Measurements from ENCODE around the gene ABLIM2.

Gene ABLIM2

GRCh38 chr4:8103421-8104390 lies 54.9 kb downstream of the ABLIM2 start:
- no peak for DNase-seq (ENCODE audit: low read depth in 2 of 2)

- DNase-seq (ENCODE audit: low read depth in 2 of 2) = no peak
Observed at GRCh38 chr4:8102831-8103230, 55.8 kb downstream of the ABLIM2 start.

GRCh38 chr4:8102076-8102355 lies 56.6 kb downstream of the ABLIM2 start:
- no peak for DNase-seq (ENCODE audit: low read depth in 2 of 2)

- no peak for DNase-seq (ENCODE audit: low read depth in 2 of 2)
Observed at GRCh38 chr4:8101213-8102075, 57.2 kb downstream of the ABLIM2 start.

GRCh38 chr4:8099981-8100464 lies 58.6 kb downstream of the ABLIM2 start:
- DNase-seq (ENCODE audit: low read depth in 2 of 2) = no peak

- DNase-seq (ENCODE audit: low read depth in 2 of 2) = no peak
Observed at GRCh38 chr4:8098506-8098905, 60.1 kb downstream of the ABLIM2 start.

GRCh38 chr4:8097721-8098345 lies 60.8 kb downstream of the ABLIM2 start:
- DNase-seq (ENCODE audit: low read depth in 2 of 2) = no peak

- no peak for DNase-seq (ENCODE audit: low read depth in 2 of 2)
Observed at GRCh38 chr4:8097141-8097541, 61.5 kb downstream of the ABLIM2 start.

GRCh38 chr4:8096690-8097061 lies 61.9 kb downstream of the ABLIM2 start:
- no peak for DNase-seq (ENCODE audit: low read depth in 2 of 2)

GRCh38 chr4:8095956-8096689 lies 62.5 kb downstream of the ABLIM2 start:
- no peak for DNase-seq (ENCODE audit: low read depth in 2 of 2)

- no peak for DNase-seq (ENCODE audit: low read depth in 2 of 2)
Observed at GRCh38 chr4:8093587-8094274, 64.9 kb downstream of the ABLIM2 start.

- no peak for DNase-seq (ENCODE audit: low read depth in 2 of 2)
Observed at GRCh38 chr4:8092282-8092681, 66.3 kb downstream of the ABLIM2 start.

- no peak for DNase-seq (ENCODE audit: low read depth in 2 of 2)
Observed at GRCh38 chr4:8090744-8091301, 67.8 kb downstream of the ABLIM2 start.

- no peak for DNase-seq (ENCODE audit: low read depth in 2 of 2)
Observed at GRCh38 chr4:8090312-8090711, 68.3 kb downstream of the ABLIM2 start.

GRCh38 chr4:8089862-8090261 lies 68.8 kb downstream of the ABLIM2 start:
- no peak for DNase-seq (ENCODE audit: low read depth in 2 of 2)

- DNase-seq (ENCODE audit: low read depth in 2 of 2) = no peak
Observed at GRCh38 chr4:8088966-8089491, 69.6 kb downstream of the ABLIM2 start.

GRCh38 chr4:8087921-8088495 lies 70.6 kb downstream of the ABLIM2 start:
- DNase-seq (ENCODE audit: low read depth in 2 of 2) = no peak

GRCh38 chr4:8086783-8087445 lies 71.7 kb downstream of the ABLIM2 start:
- no peak for DNase-seq (ENCODE audit: low read depth in 2 of 2)

- DNase-seq (ENCODE audit: low read depth in 2 of 2) = no peak
Observed at GRCh38 chr4:8085491-8086117, 73.0 kb downstream of the ABLIM2 start.

All from activated CD8-positive, alpha-beta memory T cell treated with anti-CD3 and anti-CD28 coated beads for 4 hours (primary cell).